IPS-20b (cell line): ENCODE measurements around the gene EXOG.

ENCODE experiments used
- H3K27ac ChIP-seq: one replicate; pipeline ENCODE4 v1.5.1; 2013; ENCODE audit warnings: low read length
- H3K27me3 ChIP-seq: 2 replicates; pipeline ENCODE4 v1.6.1; 2013; ENCODE audit warnings: mild to moderate bottlenecking, low read length, inconsistent platforms; ENCODE audit not compliant: insufficient read depth
- H3K36me3 ChIP-seq: 2 replicates; pipeline ENCODE4 v1.6.1; 2013; ENCODE audit warnings: low read depth, mild to moderate bottlenecking, inconsistent platforms, low read length, moderate library complexity; ENCODE audit not compliant: insufficient read depth
- H3K4me1 ChIP-seq: 2 replicates; pipeline ENCODE4 v1.6.1; 2013; ENCODE audit warnings: mild to moderate bottlenecking, control low read depth, inconsistent platforms, low read length, moderate library complexity; ENCODE audit not compliant: insufficient read depth
- H3K4me3 ChIP-seq: 2 replicates; pipeline ENCODE4 v1.5.1; 2013; ENCODE audit warnings: mild to moderate bottlenecking, low read length, inconsistent platforms
- H3K9ac ChIP-seq: 2 replicates; pipeline ENCODE4 v1.6.1; 2013; ENCODE audit warnings: low read depth, mild to moderate bottlenecking, inconsistent platforms, low read length, moderate library complexity
- H3K9me3 ChIP-seq: 2 replicates; pipeline ENCODE4 v1.6.1; 2013; ENCODE audit warnings: mild to moderate bottlenecking, low read depth, low read length, inconsistent platforms; ENCODE audit not compliant: insufficient read depth

The EXOG gene

GRCh38 chr3:38551026-38551832 lies 55.1 kb downstream of the EXOG start:
- H3K4me3 ChIP-seq, result no peak overlapping the region
- H3K36me3 ChIP-seq, result no peaks in the 10 kb centered on the region
- no peak overlapping the region for H3K27ac ChIP-seq
- no peaks in the 10 kb centered on the region for H3K9me3 ChIP-seq
- 0 out of 2 replicates have a peak, but pooled peaks cover 3% of the 10 kb centered on the region for H3K4me1 ChIP-seq
- no peak overlapping the region for H3K9ac ChIP-seq
- H3K27me3 ChIP-seq, result no peaks in the 10 kb centered on the region

- H3K9me3 ChIP-seq, result no peaks in the 10 kb centered on the region
- no peak overlapping the region for H3K4me3 ChIP-seq
- H3K27ac ChIP-seq, result no peak overlapping the region
- H3K4me1 ChIP-seq, result 0 out of 2 replicates have a peak, but pooled peaks cover 3% of the 10 kb centered on the region
- no peaks in the 10 kb centered on the region for H3K36me3 ChIP-seq
- no peak overlapping the region for H3K9ac ChIP-seq
- H3K27me3 ChIP-seq, result no peaks in the 10 kb centered on the region
These were observed 56.2 kb downstream of the EXOG start for GRCh38 chr3:38552364-38552763.

GRCh38 chr3:38553071-38553470 lies 56.9 kb downstream of the EXOG start:
- Histone ChIP-seq H3K9ac (no peak overlapping the region), H3K27me3 (no peaks in the 10 kb centered on the region), H3K4me1 (0 out of 2 replicates have a peak, but pooled peaks cover 3% of the 10 kb centered on the region), H3K36me3 (no peaks in the 10 kb centered on the region), H3K27ac (no peak overlapping the region), H3K9me3 (no peaks in the 10 kb centered on the region), H3K4me3 (no peak overlapping the region)

GRCh38 chr3:38554127-38554827 lies 58.1 kb downstream of the EXOG start:
- no peak overlapping the region for H3K4me3 ChIP-seq
- H3K27me3 ChIP-seq, result no peaks in the 10 kb centered on the region
- H3K36me3 ChIP-seq, result no peaks in the 10 kb centered on the region
- H3K27ac ChIP-seq, result no peak overlapping the region
- H3K9ac ChIP-seq, result no peak overlapping the region
- H3K9me3 ChIP-seq, result no peaks in the 10 kb centered on the region
- H3K4me1 ChIP-seq, result no peaks in the 10 kb centered on the region

- H3K4me3 ChIP-seq, result no peak overlapping the region
- no peaks in the 10 kb centered on the region for H3K4me1 ChIP-seq
- no peak overlapping the region for H3K27ac ChIP-seq
- no peaks in the 10 kb centered on the region for H3K27me3 ChIP-seq
- no peak overlapping the region for H3K9ac ChIP-seq
- H3K36me3 ChIP-seq, result no peaks in the 10 kb centered on the region
- no peaks in the 10 kb centered on the region for H3K9me3 ChIP-seq
These were observed 59.2 kb downstream of the EXOG start for GRCh38 chr3:38555149-38555840.

GRCh38 chr3:38555926-38556325 lies 59.8 kb downstream of the EXOG start:
- H3K9me3 ChIP-seq, result no peaks in the 10 kb centered on the region
- H3K27ac ChIP-seq, result no peak overlapping the region
- H3K4me3 ChIP-seq, result no peak overlapping the region
- no peaks in the 10 kb centered on the region for H3K36me3 ChIP-seq
- H3K4me1 ChIP-seq, result no peaks in the 10 kb centered on the region
- no peaks in the 10 kb centered on the region for H3K27me3 ChIP-seq
- H3K9ac ChIP-seq, result no peak overlapping the region

GRCh38 chr3:38556640-38557358 lies 60.7 kb downstream of the EXOG start:
- Histone ChIP-seq H3K4me1 (no peaks in the 10 kb centered on the region), H3K9me3 (no peaks in the 10 kb centered on the region), H3K27ac (no peak overlapping the region), H3K4me3 (no peak overlapping the region), H3K27me3 (no peaks in the 10 kb centered on the region), H3K36me3 (no peaks in the 10 kb centered on the region), H3K9ac (no peak overlapping the region)

- H3K36me3 ChIP-seq, result no peaks in the 10 kb centered on the region
- no peak overlapping the region for H3K27ac ChIP-seq
- no peak overlapping the region for H3K9ac ChIP-seq
These were observed 62.7 kb downstream of the EXOG start for GRCh38 chr3:38558864-38559263.

GRCh38 chr3:38560284-38560683 lies 64.1 kb downstream of the EXOG start:
- Histone ChIP-seq H3K27me3 (no peaks in the 10 kb centered on the region), H3K36me3 (no peaks in the 10 kb centered on the region), H3K4me3 (no peak overlapping the region), H3K9me3 (no peaks in the 10 kb centered on the region), H3K9ac (no peak overlapping the region), H3K27ac (no peak overlapping the region), H3K4me1 (no peaks in the 10 kb centered on the region)

More at GRCh38 chr3:38558864-38559263, 62.7 kb downstream of the EXOG start:
- Histone ChIP-seq H3K4me3 (no peak overlapping the region), H3K9me3 (no peaks in the 10 kb centered on the region), H3K4me1 (no peaks in the 10 kb centered on the region), H3K27me3 (no peaks in the 10 kb centered on the region)

GRCh38 chr3:38560996-38561717 lies 65.0 kb downstream of the EXOG start:
- H3K27ac ChIP-seq, result no peak overlapping the region
- H3K4me3 ChIP-seq, result no peak overlapping the region
- no peaks in the 10 kb centered on the region for H3K4me1 ChIP-seq
- H3K36me3 ChIP-seq, result no peaks in the 10 kb centered on the region
- H3K9ac ChIP-seq, result no peak overlapping the region
- H3K9me3 ChIP-seq, result no peaks in the 10 kb centered on the region
- no peaks in the 10 kb centered on the region for H3K27me3 ChIP-seq
